Measurements from ENCODE around the gene SPTBN1. TPM values are rescaled to one million over a fixed set of nuclear protein-coding genes. Genes with fewer than 3 reads are reported as not detected.

SPTBN1 gene
- total and polyA plus RNA-seq, 5 experiments from 2014 or later, result 15.9 to 190 (median 80.4) TPM

DNA sequence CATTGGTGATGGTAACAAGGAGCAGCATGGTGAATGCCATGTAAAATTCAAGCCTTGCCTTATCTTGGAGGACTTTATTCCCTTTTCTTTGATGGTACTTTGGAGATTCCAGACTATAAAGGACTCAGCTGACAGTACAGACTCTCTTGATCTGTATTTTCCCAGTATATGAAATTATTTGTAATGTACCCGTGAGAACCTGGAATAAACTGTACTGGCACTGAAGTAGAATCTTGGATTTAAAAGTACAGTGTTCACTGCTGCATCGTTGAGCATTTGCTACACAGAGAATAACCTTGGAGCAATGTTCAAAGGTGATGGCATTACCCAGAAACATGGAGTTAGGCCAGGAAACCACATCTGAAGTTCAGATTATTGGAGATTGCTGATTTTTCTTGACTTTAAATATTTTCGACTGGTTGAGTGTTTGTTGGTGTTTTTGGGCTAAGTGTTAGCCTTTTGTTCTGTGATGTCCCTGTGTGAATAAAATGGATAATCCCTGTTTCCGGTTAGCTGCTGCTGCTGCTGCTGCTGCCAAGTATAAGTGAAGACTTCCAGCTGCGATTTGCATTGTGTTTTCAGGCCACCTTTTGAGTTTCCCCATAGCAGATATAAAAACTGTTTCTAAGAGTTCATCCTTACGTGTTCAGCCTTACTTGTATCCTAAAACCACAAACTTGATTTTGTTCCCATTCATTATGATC lies 122.0 kb downstream of the SPTBN1 start:
- no peak for DNase-seq
- peak overlapping the region in 9 of 10 donors; percentile 44 to 78 (median 65) for H3K4me3 Mint-ChIP-seq
- POLR2A ChIA-PET, result interaction anchor here (0.9 to 18.3 kb wide), 6 partner anchors 12 to 65 kb away, joined by 3 to 331 read pairs (median 13); no protein-coding TSS in a partner anchor
- no peaks in the 10 kb centered on the region for H3K9me3 Mint-ChIP-seq
- peak overlapping the region; percentile 96 to 99 (median 98) for H3K27ac Mint-ChIP-seq
- peaks cover 45 to 96% (median 95%) of the 10 kb centered on the region in 4 donors for H3K4me1 Mint-ChIP-seq
- no peak for ATAC-seq
- no peaks in the 10 kb centered on the region for H3K27me3 Mint-ChIP-seq
- H3K36me3 Mint-ChIP-seq, result peaks cover 0 to 6% (median 6%) of the 10 kb centered on the region in 3 donors

- Mint-ChIP-seq H3K9me3 (no peaks in the 10 kb centered on the region), H3K27ac (peak overlapping the region; percentile 96 to 99 (median 98)), H3K4me3 (peak overlapping the region in 9 of 10 donors; percentile 15 to 82 (median 65)), H3K4me1 (peaks cover 50 to 96% (median 95%) of the 10 kb centered on the region in 4 donors), H3K36me3 (peaks cover 0 to 6% (median 6%) of the 10 kb centered on the region in 3 donors), H3K27me3 (no peaks in the 10 kb centered on the region)
- no peak for ATAC-seq
- no peak for DNase-seq
- POLR2A ChIA-PET, result interaction anchor here (0.9 to 18.3 kb wide), 3 partner anchors 18 to 64 kb away, joined by 3 to 331 read pairs (median 3); no protein-coding TSS in a partner anchor
Measured at GRCh38 chr2:54578648-54579045, 122.5 kb downstream of the SPTBN1 start.

- Mint-ChIP-seq H3K36me3 (peaks cover 0 to 6% (median 6%) of the 10 kb centered on the region in 3 donors), H3K4me1 (peaks cover 52 to 96% (median 94%) of the 10 kb centered on the region in 4 donors)
- no peak for DNase-seq
Measured at GRCh38 chr2:54579061-54579681, 123.0 kb downstream of the SPTBN1 start.

DNA sequence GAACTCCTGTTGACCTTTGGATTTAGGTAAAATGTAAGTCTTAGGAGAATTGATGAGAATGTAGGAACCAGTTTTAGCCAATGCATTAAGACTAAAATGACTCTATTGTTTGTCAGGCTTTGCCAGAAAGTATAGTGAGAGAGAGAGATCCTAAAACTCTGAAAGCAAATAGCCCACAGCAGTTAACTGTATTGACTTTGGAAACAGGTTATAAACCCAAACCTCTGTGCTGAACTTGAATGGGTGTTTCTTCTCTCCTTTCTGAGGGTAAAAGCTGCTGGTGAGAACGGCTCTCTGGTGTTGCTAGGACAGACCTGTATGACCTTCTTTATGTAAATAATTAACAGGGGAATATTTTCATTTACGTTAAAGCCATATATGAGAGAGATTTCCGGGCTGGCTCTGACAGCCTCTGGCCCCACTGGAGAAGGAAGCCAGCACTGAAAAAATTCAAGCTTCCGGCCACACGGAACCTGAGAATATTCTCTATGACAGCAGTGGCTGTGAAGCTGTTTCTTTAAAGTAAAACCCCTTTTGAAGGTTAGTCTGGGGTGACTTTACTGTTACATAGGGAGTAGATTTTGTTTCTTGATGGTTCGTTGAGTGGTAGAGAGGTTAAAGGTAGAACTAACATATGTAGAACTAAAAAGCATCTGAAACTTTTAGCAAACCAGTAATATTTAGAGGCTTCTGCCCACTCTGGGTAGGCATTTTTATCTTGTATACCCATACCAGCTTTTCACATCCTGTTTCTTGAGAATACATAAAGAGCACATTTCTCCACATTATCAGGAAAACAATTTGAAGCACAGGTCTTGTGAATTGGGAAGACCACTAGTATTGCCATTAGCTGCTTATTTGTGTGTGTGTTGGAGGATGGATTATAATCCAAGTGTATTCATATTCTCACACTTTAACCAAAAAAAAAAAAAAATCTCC lies 123.8 kb downstream of the SPTBN1 start:
- Mint-ChIP-seq H3K9me3 (no peaks in the 10 kb centered on the region), H3K4me1 (peaks cover 49 to 96% (median 94%) of the 10 kb centered on the region in 4 donors), H3K36me3 (peaks cover 0 to 6% (median 4%) of the 10 kb centered on the region in 3 donors), H3K4me3 (peak overlapping the region; percentile 71 to 89 (median 78)), H3K27ac (peak overlapping the region; percentile 87 to 99 (median 98)), H3K27me3 (no peaks in the 10 kb centered on the region)
- POLR2A ChIA-PET, result interaction anchor here (0.6 to 18.3 kb wide), 10 partner anchors 9 to 37 kb away, joined by 3 to 331 read pairs (median 8); no protein-coding TSS in a partner anchor
- ATAC-seq (peak; percentile 74 to 91), DNase-seq (peak in 9 of 10 donors; percentile 56 to 84 (median 67))

More at GRCh38 chr2:54579061-54579681, 123.0 kb downstream of the SPTBN1 start:
- H3K27me3 Mint-ChIP-seq, result no peaks in the 10 kb centered on the region
- H3K9me3 Mint-ChIP-seq, result no peaks in the 10 kb centered on the region
- ATAC-seq, result no peak
- peak overlapping the region; percentile 71 to 89 (median 78) for H3K4me3 Mint-ChIP-seq
- POLR2A ChIA-PET, result interaction anchor here (0.9 to 18.3 kb wide), 8 partner anchors 9 to 64 kb away, joined by 3 to 331 read pairs (median 6); no protein-coding TSS in a partner anchor
- H3K27ac Mint-ChIP-seq, result peak overlapping the region; percentile 87 to 99 (median 98)

DNA sequence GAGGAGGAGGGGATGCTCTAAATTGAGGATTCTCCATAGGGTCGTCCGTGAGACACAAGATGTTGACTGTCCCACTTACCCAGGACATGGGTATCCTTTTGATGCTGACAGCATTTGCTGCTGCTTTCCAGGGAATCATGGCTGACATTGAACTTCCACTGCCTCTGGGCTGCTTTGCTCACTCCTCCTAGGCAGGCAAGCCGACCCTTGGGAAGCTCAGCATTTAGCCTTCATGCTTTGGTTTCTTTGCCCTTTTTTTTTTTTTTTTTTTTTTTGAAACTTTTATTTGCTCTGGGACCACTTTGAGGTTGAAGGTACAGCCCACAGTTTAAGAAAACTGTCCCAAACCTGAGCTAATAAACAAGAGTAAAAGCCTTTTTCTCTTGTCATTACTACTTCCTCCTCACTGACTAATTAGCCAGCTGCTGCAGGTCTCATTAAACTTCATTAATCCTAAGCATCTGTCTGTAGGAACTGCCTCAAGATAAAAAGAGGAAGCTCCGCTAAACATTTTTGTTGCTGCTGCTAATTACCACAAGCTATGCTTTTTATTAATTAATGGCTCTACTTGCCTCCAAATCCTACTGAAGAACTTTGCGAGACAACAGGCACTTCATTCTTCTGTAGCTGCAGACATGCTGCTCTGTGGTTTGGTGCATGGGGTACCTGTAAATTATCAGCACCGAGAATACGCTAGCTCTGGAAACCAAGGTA lies 125.4 kb downstream of the SPTBN1 start:
- Mint-ChIP-seq H3K27me3 (no peaks in the 10 kb centered on the region), H3K27ac (peak overlapping the region; percentile 91 to 99 (median 96)), H3K36me3 (peaks cover 0 to 6% (median 3%) of the 10 kb centered on the region in 3 donors), H3K4me3 (peak overlapping the region; percentile 66 to 90 (median 81)), H3K4me1 (peaks cover 50 to 98% (median 93%) of the 10 kb centered on the region in 4 donors), H3K9me3 (no peaks in the 10 kb centered on the region)
- ATAC-seq (peak in 1 of 2 donors; percentile 18), DNase-seq (no peak)
- POLR2A ChIA-PET, result interaction anchor here (0.6 to 18.3 kb wide), 10 partner anchors 8 to 22 kb away, joined by 3 to 331 read pairs (median 10); no protein-coding TSS in a partner anchor

DNA sequence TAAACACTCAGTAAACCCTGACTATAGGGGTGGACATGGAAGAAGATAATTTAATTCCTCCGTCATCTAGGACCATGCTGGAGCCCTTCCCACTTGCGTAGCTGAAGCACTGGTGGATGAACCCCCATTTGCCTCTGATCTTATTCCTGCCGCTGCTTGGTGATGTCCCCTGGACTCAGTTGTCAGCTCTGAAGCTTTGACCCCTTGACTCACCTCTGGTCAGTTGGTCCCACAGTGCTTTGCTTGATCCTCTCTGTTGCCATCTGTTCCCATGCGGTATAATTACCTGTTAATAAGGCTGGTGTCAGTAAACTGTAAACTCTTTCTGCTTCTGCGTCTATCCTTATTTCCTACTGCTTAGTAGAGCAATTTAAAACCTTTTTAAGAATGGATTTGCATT lies 126.9 kb downstream of the SPTBN1 start:
- DNase-seq (no peak), ATAC-seq (no peak)
- Mint-ChIP-seq H3K36me3 (peaks cover 0 to 2% (median 0%) of the 10 kb centered on the region in 3 donors), H3K4me1 (peaks cover 56 to 98% (median 93%) of the 10 kb centered on the region in 4 donors), H3K4me3 (peak overlapping the region; percentile 32 to 90 (median 80)), H3K27me3 (no peaks in the 10 kb centered on the region), H3K27ac (peak overlapping the region; percentile 91 to 99 (median 96)), H3K9me3 (no peaks in the 10 kb centered on the region)
- POLR2A ChIA-PET, result interaction anchor here (0.9 to 18.3 kb wide), 2 partner anchors 11 to 23 kb away, joined by 3 to 331 read pairs; no protein-coding TSS in a partner anchor

GRCh38 chr2:54584598-54584997 lies 128.5 kb downstream of the SPTBN1 start:
- Mint-ChIP-seq H3K4me3 (peak overlapping the region in 9 of 10 donors; percentile 19 to 89 (median 65)), H3K9me3 (no peaks in the 10 kb centered on the region), H3K27ac (peak overlapping the region; percentile 71 to 99 (median 94)), H3K27me3 (no peaks in the 10 kb centered on the region), H3K4me1 (peaks cover 54 to 98% (median 92%) of the 10 kb centered on the region in 4 donors), H3K36me3 (peaks cover 0 to 2% (median 0%) of the 10 kb centered on the region in 3 donors)
- DNase-seq (no peak), ATAC-seq (no peak)
- POLR2A ChIA-PET, result interaction anchor here (0.9 to 1.4 kb wide), 2 partner anchors 12 to 26 kb away, joined by 4 to 10 read pairs; no protein-coding TSS in a partner anchor

DNA sequence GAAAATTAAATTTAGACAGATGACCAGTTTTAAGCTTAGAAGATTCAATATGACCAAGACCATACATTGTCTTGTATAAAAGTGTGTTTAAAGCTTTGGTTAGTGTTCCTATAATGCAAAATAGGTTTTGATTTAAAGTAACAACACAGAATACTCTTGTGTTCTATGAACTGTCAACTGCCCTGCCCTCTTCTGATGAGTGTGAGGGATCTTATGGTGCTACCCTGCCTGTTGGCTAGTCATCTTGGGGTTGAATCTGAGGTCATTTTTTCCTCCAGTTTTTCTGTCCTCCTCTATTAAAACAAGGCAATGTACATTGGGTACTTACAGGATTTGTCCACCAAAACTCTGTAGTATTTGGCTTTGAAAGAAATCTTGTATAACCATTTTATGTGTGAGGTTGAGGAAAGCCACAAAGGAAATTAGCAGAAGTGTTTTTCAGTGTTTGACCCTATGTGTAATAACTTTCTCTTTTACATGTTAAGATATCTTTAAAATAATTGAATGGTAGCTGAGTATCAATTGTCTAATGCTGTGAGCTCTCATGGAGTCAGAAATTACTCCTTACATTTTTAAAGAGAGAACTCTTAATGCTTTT lies 129.1 kb downstream of the SPTBN1 start:
- Mint-ChIP-seq H3K4me3 (peak overlapping the region; percentile 45 to 89 (median 80)), H3K9me3 (no peaks in the 10 kb centered on the region), H3K27ac (peak overlapping the region; percentile 71 to 99 (median 94)), H3K27me3 (no peaks in the 10 kb centered on the region), H3K36me3 (peaks cover 0 to 2% (median 0%) of the 10 kb centered on the region in 3 donors), H3K4me1 (peaks cover 49 to 97% (median 91%) of the 10 kb centered on the region in 4 donors)
- POLR2A ChIA-PET, result interaction anchor here (0.9 to 3.4 kb wide), 3 partner anchors 9 to 26 kb away, joined by 4 to 29 read pairs (median 10); no protein-coding TSS in a partner anchor
- DNase-seq, result peak in 1 of 10 donors; percentile 32
- ATAC-seq, result peak in 1 of 2 donors; percentile 29

GRCh38 chr2:54586062-54586461 lies 129.9 kb downstream of the SPTBN1 start:
- no peaks in the 10 kb centered on the region for H3K27me3 Mint-ChIP-seq
- DNase-seq (peak in 3 of 10 donors; percentile 34 to 49 (median 45)), ATAC-seq (peak; percentile 12 to 50)
- peaks cover 55 to 99% (median 94%) of the 10 kb centered on the region in 4 donors for H3K4me1 Mint-ChIP-seq
- H3K36me3 Mint-ChIP-seq, result peaks cover 0 to 2% (median 0%) of the 10 kb centered on the region in 3 donors
- no peaks in the 10 kb centered on the region for H3K9me3 Mint-ChIP-seq
- POLR2A ChIA-PET, result interaction anchor here (1.1 to 3.4 kb wide), 6 partner anchors 10 to 32 kb away, joined by 3 to 29 read pairs (median 4); no protein-coding TSS in a partner anchor
- peak overlapping the region; percentile 86 to 99 (median 94) for H3K27ac Mint-ChIP-seq
- H3K4me3 Mint-ChIP-seq, result peak overlapping the region; percentile 45 to 89 (median 80)

GRCh38 chr2:54586494-54586893 lies 130.4 kb downstream of the SPTBN1 start:
- no peaks in the 10 kb centered on the region for H3K27me3 Mint-ChIP-seq
- H3K36me3 Mint-ChIP-seq, result peaks cover 0 to 2% (median 0%) of the 10 kb centered on the region in 3 donors
- DNase-seq (no peak), ATAC-seq (no peak)
- peak overlapping the region; percentile 86 to 99 (median 94) for H3K27ac Mint-ChIP-seq
- no peaks in the 10 kb centered on the region for H3K9me3 Mint-ChIP-seq
- H3K4me1 Mint-ChIP-seq, result peaks cover 59 to 99% (median 95%) of the 10 kb centered on the region in 4 donors
- H3K4me3 Mint-ChIP-seq, result peak overlapping the region; percentile 26 to 81 (median 76)
- POLR2A ChIA-PET, result interaction anchor here (1.1 to 3.4 kb wide), 8 partner anchors 10 to 32 kb away, joined by 3 to 29 read pairs (median 4); no protein-coding TSS in a partner anchor
